HG03565 (cell line): ENCODE results near the gene TSN.
"Not testable (repeated sequence)": the region's sequence is repeated elsewhere in the genome, so short reads cannot be mapped to it uniquely, and the experiment has no call there.

Source experiments
- ATAC-seq: cut with Tn5 transposase; IDR thresholded peaks from one replicate; pipeline ENCODE4 v1.9.1; 2021; ENCODE audit warnings: mild to moderate bottlenecking, moderate library complexity; ENCODE audit not compliant: unreplicated experiment

TSN gene

DNA sequence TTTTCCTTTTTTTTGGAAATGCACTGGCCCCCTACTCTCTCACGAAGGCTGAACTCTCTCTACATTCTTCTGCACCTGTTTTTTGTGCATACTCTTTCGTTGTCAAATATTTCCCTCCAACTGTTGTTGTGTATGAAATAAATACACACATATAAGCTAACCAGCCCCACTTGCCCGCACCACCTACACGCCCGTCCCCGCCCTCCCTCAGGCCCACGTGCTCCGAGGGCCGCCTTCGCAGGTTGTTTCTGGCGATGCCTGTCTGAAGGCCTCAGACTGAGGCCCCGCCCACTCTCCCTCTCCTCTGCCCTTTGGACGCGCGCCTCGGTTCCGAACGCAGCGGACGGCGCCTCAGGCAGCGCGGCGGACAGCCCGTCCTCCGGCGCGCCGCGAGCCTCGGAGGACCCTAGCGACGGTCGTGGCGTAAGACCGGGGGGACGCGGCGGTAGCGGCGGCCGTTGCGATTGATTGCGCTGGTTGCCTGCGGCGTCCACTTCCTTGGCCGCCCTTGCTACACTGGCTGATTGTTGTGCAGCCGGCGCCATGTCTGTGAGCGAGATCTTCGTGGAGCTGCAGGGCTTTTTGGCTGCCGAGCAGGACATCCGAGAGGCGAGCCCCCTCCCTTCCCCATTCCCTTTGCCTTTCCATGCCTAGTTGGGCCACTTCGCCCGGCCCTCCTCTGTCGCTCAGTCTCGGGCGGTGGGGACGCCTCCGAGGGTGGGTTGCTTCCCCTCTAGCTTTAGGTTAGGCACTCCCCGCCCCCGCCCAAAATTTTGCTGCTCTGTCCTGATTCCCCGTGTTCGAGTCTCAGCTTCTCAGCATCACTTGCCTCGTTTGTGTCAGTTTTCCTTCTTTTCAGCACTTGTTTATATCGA is at the start of gene TSN:
Gene TSN, plus strand, starts transcription at position 415 of the 875 bp plus-strand sequence. Its CDS starts 129 bp downstream, at position 544.
- peak; percentile 99 for ATAC-seq

DNA sequence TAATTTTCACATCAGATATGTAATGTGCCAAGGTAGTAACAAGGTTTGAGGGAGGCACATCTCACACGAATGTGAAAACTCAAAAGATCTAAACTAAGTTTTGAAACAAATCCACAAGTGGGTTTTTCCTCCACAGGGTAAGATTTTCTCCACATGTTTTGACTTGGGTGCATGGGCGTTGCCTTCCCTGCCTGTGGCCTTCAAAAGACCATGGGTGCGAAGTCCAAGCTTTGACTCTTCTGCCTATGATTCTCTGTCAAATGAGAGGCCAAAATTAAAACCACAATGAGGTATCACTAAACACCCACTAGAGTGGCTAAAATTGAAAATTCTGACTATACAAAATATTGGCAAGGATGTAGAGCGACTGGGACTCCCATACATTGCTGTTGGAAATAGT is 49.5 kb upstream of the TSN start:
- no peak for ATAC-seq

DNA sequence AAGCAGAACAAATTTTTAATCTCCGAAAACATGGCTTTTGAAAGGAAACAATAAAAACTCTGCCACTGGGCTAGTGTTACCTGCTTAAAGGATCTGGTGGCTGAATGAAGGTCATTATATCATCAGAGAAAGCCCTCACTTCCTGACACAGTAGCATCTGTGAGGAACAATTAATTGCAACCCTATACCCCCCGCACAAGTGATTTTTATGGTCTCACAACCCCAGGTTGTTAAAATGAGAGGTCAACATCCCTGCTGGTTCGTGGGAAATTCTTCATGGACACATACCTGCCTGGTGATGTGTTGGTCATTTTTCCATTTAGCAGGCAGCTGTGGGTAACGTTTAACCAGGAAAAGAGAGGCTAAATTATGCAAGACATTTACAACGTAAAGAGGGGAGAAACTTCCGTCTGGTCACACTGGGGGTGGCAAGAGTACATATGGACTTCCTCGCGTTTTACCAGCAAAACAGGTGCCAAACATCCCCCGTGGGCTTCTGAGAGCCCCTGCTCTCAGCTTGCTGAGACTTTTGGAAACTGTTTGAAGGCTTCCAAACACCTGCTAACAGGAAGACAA is 48.0 kb upstream of the TSN start:
- ATAC-seq: no peak

DNA sequence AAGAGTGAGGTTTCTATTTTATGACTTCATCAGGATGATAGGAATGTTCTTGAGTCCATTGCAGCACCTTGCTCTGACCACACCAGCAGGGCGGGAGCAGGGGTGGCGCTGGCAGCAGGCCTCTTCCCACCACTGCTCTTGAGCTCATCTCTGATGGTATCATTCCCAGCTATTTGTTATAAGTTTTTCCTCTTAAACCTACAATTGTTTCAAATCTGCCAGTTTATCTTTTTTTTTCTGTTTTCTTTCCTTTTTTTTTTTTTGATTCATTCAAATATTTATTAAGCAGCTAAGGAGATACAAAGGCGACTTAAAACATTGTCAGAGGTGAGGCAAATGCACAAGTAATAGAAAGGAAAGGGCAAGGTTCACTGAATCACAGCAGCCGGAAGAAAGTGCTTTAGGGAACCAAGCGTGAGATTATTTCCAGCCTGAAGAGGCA is 47.5 kb upstream of the TSN start:
- no peak for ATAC-seq

DNA sequence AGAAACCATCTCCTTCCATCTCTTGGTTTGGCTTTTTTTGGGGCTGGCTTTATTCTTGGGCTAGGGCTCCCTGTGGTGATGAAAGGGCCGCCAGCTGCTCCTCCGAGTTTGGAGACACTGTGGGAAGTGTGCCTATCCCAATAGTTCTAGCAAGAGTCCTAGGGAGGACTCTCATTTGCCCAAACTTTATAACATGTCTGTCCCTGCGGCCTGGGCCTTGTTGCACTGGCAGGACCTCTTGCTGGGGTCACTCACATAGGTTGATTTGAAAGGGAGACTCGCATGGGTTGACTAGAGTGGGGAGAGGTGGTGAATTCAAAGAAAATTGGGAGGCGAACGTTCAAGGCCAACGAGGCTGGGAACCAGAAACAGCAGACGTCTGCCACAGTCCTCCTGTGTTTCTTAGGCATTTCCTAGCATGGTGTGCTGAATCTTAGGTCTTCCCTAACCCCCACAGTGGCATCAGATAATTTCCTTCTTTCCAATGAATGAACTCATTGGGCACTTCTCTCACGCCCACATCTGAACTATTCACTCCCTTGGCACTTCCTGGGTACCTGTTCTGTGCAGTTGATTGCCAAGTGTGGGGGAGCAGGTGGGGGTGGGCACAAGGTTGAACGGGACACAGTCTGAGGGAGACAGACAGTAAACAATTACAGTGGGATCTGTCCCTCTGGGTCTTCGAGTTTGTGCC is 45.5 kb upstream of the TSN start:
- no peak for ATAC-seq

DNA sequence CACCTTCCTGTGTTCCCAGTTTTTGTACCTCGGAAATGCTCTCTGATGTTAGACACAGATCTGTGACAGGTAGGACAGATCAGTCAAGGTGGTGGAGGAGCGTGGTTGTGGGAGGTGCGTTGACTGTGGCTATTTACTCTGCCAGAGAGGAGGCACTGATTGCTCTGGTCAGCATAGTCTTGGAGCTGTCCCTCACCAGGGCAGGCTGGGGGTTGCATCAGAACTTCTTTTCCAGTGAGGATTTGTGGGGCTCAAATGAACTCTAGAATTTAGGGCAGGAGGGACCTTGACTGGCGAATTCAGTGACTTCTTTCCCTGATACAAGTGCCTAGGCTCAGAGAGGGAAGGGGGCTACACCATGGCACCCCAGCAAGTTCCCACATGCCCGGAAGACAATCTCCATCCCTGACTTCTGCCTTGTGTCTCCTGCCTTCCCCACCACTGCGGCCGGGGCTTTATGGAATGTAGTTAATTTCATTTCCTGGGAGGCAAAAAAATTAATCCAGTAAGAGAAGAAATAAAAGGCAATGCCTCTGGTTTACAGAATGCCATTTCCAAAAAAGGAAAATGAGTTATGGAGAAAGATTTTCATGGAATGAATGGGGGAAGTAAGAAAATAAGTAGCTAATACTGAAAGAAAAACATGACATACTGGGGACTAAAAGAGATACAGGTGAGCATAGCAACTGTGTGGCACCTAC is 44.8 kb upstream of the TSN start:
- ATAC-seq: no peak

DNA sequence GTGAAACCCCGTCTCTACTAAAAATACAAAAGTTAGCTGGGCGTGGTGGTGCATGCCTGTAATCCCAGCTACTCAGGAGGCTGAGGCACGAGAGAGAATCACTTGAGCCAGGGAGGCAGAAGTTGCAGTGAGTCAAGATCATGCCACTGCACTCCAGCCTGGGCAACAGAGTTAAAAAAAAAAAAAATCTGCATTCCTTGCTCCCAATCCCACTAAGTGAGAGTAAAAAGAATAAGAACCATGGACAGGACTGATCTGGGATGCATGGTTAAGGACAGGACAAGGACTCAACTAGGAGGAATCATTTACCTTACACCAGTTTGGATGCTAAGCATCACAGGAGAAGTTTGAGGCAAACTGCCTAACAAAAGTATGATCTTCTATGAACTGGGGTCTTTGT is 44.0 kb upstream of the TSN start:
- not testable (repeated sequence) for ATAC-seq

DNA sequence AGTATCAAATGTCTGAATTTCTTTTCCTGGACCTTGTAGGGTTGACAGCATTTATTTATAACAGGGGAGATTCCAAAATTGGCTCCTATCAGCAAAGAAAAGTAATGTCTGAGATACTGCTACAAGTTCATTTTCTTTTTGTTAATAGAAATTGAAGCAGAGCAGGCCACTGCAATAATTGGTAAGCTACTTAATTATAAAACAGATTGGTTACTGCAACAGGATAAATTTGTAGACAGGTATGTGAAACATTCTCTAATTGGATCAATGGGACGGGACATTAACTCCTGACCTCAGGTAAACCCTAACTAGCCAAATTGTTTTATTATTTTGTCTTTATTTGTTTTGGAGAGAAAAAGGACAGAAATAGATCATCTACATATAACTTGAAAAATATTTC is 39.3 kb upstream of the TSN start:
- ATAC-seq: no peak

DNA sequence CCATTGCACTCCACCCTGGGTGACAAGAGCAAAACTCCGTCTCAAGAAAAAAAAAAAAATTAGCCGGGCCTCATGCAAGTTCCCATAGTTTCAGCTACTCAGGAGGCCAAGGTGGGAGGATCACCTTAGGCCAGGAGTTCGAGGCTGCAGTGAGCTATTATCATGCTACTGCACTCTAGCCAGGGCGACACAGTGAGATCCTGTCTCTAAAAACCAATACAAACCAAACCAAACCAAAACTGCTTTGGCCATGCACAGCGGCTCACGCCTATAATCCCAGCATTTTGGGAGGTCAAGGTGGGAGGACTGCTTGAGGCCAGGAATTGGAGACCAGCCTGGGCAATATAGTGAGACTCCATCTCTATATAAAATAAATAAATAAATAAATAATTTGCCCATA is 37.9 kb upstream of the TSN start:
- ATAC-seq: no peak

DNA sequence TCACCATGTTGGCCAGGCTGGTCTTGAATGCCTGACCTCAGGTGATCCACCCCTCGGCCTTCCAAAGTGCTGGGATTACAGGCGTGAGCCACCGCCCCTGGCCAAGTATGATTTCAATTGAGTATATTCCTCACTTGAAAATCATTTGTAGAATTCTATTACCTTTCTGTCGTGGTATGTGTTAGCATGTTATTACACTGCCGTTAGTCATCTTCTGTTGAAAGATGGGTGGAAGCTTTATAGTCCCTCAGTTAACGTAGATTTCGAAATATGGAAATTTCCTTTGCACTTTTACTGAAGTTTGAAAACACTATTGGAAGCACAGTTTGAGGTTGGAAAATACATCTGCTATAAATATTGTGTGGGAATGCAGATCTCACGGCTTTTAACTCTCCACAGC is 33.5 kb upstream of the TSN start:
- no peak for ATAC-seq

DNA sequence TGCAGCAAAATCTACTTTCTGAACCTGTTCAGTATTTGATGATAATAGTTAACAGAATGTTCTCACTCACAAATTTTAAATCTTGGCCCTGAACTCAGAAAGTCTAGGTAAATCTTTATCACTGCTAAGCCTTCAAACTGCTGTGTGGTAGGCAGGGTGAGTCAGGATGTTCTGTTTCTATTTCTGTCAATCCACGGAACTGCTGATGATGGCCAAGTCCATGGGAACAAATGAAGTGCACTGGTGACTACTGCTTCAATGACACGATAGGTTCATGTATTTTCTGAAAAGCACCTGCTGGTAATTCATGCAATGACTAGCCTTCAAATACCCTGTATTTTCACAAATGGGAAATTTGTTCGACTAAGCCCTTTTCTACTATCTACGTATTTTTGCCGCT is 33.0 kb upstream of the TSN start:
- ATAC-seq: no peak

DNA sequence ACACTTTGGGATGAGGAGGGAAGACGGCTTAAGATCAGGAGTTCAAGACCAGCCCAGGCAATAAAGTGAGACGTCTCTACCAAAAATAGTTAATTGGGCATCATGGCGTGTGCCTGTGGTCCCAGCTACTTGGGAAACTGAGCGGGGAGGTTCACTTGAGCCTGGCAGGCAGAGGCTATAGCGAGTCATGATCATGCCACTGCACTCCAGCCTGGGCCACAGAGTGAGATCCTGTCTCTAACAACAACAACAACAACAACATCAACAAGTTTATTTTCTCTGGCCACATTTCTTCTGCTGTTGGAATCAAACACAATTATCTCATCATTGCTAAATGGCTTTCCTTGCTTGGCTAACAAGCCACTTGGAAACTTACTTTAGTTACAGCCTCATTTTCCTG is 32.1 kb upstream of the TSN start:
- ATAC-seq: no peak

DNA sequence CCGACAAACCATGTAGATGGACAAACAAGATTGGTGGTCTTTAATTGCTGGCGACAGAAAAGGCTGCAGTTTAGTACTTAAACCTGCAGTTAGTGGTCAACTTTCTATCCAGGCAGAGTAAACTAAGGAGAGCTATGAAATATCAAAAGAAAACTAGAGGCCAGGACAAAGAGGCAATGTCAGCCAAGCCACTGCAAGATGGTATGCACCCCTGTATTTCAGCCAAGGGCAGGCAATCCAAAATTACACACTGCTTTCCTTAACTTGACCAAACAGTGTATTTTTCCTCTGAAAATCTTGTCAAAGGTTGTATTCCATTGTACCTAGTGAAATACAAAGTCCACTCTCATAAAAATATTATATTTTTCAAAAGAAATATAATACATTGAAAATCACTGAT is 28.1 kb upstream of the TSN start:
- no peak for ATAC-seq

DNA sequence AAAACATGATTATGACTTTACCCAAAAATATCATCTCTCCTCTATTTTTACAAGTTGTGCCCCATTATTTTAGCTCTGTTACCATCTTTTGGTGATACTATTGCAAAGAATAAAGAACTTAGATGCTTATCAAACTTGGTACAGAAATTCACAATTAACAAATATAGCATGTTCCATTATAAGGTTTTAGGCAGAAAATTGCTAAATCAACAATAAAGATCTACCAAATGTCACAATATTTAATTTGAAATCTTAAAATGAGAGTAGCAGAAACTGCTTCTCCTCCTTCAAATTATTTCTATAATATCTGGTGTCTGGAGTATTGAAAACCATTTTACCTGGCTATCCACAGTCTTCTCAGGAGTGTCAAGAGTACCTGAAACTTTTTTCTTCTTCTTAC is 27.5 kb upstream of the TSN start:
- no peak for ATAC-seq

DNA sequence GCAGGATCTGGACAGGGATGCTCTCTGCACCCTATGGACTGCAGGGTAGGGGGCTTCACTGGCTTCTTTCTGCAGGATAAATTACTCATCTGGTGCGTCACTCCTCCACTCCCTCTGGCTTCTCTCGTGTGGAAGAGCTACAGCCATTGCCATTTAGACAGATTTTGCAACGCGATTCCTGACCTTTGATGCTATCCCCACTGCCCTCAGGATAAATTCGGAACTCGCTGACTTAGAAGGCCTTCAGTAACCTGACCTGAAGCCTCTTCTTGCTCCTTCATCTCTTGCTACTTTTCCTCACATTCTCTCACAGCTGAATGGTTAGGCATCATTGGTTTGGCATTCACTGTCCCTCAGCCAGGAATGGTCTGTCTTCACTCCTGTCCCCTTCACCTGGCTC is 24.1 kb upstream of the TSN start:
- no peak for ATAC-seq

DNA sequence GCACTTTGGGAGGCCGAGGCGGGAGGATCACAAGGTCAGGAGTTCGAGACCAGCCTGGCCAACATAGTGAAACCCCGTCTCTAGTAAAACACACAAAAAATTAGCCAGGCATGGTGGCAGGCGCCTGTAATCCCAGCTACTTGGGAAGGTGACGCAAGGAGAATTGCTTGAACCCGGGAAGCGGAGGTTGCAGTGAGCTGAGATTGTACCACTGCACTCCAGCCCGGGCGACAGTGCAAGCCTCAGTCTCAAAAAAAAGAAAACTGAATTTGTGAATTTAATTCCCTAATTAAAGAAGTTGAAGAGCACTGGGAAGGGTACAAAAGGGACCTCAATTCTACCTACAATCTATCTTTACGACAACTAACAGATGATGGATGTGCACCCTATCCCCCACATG is 20.9 kb upstream of the TSN start:
- not testable (repeated sequence) for ATAC-seq

DNA sequence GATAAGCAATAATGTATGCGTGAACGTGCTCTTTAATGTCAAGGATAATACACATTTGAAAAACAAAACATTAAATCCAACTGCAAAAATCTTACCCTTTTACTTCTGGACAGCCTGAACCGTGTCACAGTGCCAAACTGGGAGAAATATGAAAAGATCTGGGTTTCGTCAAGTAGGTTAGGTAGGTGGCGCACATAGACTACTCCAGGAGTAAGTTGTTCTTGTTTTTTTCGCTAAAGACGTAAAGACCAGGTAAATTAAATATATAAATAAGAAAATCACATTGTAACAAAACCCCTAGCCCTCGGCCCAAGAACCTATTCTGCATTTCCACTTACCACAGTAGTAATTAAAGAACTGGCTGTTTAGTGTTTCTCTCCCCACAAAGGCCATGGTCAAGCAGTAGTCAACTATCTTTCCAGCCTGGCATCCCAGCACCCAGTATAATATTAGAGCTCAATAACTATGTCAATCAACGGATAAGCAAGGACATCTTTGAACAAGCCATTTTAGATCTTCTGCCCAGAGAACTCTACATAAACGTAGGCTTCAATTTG is 19.9 kb upstream of the TSN start:
- ATAC-seq: no peak

DNA sequence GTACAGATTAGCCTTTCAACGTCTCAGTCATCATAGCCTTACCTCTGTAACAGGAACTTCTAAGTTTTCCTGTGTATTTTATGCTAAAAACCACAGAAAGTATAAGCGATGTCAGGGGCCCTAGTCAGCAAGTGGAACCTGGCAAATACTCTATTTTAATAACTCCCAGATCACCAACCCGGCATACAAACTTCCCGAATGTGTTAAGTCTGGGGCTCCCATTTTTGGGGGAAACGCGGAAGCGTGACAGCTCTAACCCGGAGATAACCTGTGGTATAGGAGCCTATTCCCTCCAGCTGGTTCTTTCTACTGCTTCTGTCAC is 19.4 kb upstream of the TSN start:
- ATAC-seq: no peak

DNA sequence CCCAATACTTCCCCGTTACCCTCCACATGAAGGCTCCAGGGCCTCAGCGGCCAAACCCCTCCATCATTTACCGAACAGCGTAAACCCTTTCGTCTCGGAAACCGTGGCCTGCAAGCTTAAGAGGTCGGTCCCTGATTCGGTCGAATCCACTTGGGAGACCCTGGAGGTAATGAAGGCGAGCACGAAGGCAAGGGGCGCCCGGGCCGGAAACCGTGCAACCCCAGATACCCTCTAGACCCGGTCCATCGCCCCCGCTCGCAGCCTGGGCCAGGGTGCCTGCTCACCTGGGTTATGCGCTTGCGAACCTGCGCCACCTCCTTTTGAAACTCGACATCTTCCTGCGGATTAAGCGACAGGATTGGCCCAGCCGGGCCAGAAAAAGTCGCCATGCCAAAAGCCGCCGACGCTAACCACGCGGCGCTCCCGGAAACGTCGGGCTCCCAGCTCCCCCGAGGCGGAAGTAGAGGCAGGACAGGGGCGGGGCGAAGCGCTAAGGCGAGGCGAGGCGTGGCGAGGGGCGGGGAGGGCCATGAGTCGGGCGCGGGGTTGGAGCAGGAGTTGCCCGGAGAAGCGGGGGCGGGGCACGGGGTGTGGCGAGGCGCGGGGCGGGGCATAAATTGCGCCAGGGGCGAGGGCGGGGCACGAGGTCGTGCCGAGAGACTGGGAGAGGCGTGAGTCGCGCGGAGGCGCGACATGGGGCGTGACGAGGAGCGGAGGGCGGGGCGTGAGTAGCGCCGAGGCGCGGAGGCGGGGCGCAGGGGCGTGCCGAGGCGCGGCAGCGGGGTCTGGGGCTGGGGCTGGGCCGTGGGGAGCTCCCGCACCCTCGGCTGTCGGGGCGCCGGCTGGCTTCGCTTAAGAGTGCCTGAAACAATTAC is 18.8 kb upstream of the TSN start, which contains the start of gene NIFK:
Gene NIFK, minus strand, starts transcription at position 414 of the 875 bp plus-strand sequence. Its CDS starts 25 bp downstream, at position 389.
- peak; percentile 81 for ATAC-seq

DNA sequence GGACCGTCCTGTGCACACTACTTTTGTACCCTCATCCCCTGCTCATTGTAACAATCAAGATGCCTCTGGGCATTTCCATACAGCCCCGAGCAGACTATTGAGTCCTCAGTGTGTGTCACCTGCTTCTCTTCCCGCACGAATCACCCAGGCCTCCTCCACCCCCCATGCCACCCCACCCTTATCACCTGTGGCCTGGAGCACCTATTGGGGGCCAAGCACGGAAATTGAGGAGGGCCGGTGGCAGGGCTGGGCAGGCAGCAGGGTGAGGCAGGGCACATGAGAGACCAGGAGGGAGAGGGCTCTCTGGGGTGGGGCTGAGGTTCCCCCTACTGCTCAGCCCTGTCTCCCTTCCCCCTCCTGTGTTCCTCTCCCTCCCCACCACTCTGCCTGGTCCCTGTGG is 14.5 kb upstream of the TSN start:
- no peak for ATAC-seq
